Endodermal cell (in vitro differentiated cells): ENCODE data around the gene ZDHHC4. TPM values are rescaled to one million over a fixed set of nuclear protein-coding genes. Genes with fewer than 3 reads are reported as not detected.

Experiments used
- DNase-seq: peaks from one replicate; pipeline ENCODE4 v3.0.0-alpha.2; 2017
- H3K27ac ChIP-seq: 2 replicates; pipeline ENCODE4 v1.5.1; 2013; ENCODE audit warnings: mild to moderate bottlenecking, low read depth, low read length, moderate library complexity
- H3K27me3 ChIP-seq: 2 replicates; pipeline ENCODE4 v1.6.1; 2013; ENCODE audit warnings: mild to moderate bottlenecking, low read length, moderate library complexity; ENCODE audit not compliant: insufficient read depth, control insufficient read depth, poor library complexity, severe bottlenecking
- H3K36me3 ChIP-seq: 2 replicates; pipeline ENCODE4 v1.7.0; 2013; ENCODE audit warnings: mild to moderate bottlenecking, low read length, moderate library complexity; ENCODE audit not compliant: control insufficient read depth, insufficient read depth
- H3K4me1 ChIP-seq: one replicate; pipeline ENCODE4 v1.7.0; 2013; ENCODE audit warnings: low read length; ENCODE audit not compliant: control insufficient read depth, insufficient read depth
- H3K4me3 ChIP-seq: 2 replicates; pipeline ENCODE4 v1.5.1; 2013; ENCODE audit warnings: mild to moderate bottlenecking, low read length, moderate library complexity
- H3K9ac ChIP-seq: 2 replicates; pipeline ENCODE4 v1.6.1; 2013; ENCODE audit warnings: mild to moderate bottlenecking, low read length, moderate library complexity; ENCODE audit not compliant: poor library complexity, severe bottlenecking; ENCODE audit errors: extremely low read depth
- H3K9me3 ChIP-seq: 2 replicates; pipeline ENCODE4 v1.6.1; 2013; ENCODE audit warnings: mild to moderate bottlenecking, low read length, moderate library complexity; ENCODE audit not compliant: control insufficient read depth
- H3K27ac Mint-ChIP-seq: 2 replicates; pipeline ENCODE4 v1.8.0; 2020; ENCODE audit warnings: mixed read lengths
- H3K27me3 Mint-ChIP-seq: 2 replicates; pipeline ENCODE4 v1.8.0; 2021; ENCODE audit warnings: mild to moderate bottlenecking, mixed read lengths; ENCODE audit not compliant: insufficient read depth
- H3K36me3 Mint-ChIP-seq: 2 replicates; pipeline ENCODE4 v1.8.0; 2020; ENCODE audit warnings: low read depth, mixed read lengths
- H3K4me1 Mint-ChIP-seq: 2 replicates; pipeline ENCODE4 v1.8.0; 2020; ENCODE audit warnings: mixed read lengths
- H3K4me3 Mint-ChIP-seq: 2 replicates; pipeline ENCODE4 v1.8.0; 2020; ENCODE audit warnings: mild to moderate bottlenecking, moderate library complexity, mixed read lengths
- H3K9me3 Mint-ChIP-seq: 2 replicates; pipeline ENCODE4 v1.8.0; 2020; ENCODE audit warnings: mild to moderate bottlenecking, mixed read lengths
- WGBS, 2 experiments: methylation state at CpG; one replicate each; pipeline versions ENCODE4 v1.1.5 to v1.1.7; 2013; ENCODE audit warnings: missing lambda C conversion rate in 2 of 2, mixed read lengths in 1 of 2; ENCODE audit not compliant: insufficient coverage in 1 of 2, insufficient read length in 1 of 2; 5-methylcytosine and 5-hydroxymethylcytosine counted together
- total RNA-seq, 2 donors: library from RNA; stranded (reverse); fragmentation: NEBNext Ultra II Directional in 1 of 2; extraction: Animal tissue kit (Norgen Biotek cat#: 25700) in 1 of 2; gene quantifications; 2 replicates in 1 of 2; 3 replicates in 1 of 2; pipeline ENCODE4 v1.2.1, GENCODE V29; 2021
- TF ChIP-seq, protein P1 (sequence below): fragments of 200-600 bp; sonication (generic); conservative IDR thresholded peaks from 2 replicates; pipeline ENCODE4 v1.5.0; 2021; ENCODE audit warnings: antibody characterized with exemption, mild to moderate bottlenecking

ZDHHC4 gene
- total RNA-seq, 2 donors from 2014 or later, result 79.1 to 85.6 TPM

DNA sequence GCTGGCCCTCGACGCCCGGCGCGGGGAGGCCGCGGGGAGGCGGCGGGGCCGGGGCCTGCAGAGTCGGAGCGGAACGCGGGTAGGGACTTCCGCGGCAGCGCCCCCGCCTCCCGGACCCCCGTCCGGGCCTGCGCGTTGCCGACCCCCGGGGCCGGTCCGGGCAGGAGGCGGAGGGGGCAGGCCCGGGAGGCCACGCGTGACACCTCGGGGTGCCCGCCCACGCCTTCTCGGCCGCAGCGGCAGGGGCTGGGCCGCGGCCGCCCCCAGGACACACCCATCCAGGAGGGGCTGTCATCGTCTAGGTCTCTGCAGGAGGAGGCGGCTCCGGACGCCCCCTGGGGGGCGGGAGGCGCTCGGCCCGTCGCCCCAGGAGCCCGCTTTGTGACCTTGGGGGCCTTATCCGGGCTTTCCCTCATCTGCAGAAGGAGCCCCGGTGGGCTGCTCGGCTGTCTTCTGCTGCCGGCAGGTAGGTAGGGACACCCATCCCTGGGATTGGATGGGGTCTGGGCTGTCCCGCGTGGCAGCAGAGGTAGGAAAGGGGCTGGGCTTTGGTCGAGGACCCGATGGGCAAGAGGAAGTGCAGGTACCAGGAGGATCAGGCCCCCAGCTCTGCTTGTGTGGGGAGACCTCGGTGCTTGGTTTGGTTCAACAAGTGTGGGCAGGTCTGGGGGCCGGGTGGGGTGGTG, 60.4 kb downstream of the ZDHHC4 start:
- Histone ChIP-seq H3K27ac (no peak overlapping the region), H3K9ac (no peak overlapping the region), H3K4me1 (no peaks in the 10 kb centered on the region), H3K4me3 (peak overlapping the region; percentile 79), H3K36me3 (no peaks in the 10 kb centered on the region), H3K27me3 (no peaks in the 10 kb centered on the region), H3K9me3 (no peaks in the 10 kb centered on the region)
- H3K36me3 Mint-ChIP-seq, result peaks cover 26% of the 10 kb centered on the region
- 6 to 12% methylated on average over 12 to 60 of the region's 60 CpGs for WGBS, 2 experiments
- H3K4me3 Mint-ChIP-seq, result peak overlapping the region; percentile 65
- no peaks in the 10 kb centered on the region for H3K27me3 Mint-ChIP-seq
- H3K27ac Mint-ChIP-seq, result no peak overlapping the region
- TF ChIP-seq, protein P1, sequence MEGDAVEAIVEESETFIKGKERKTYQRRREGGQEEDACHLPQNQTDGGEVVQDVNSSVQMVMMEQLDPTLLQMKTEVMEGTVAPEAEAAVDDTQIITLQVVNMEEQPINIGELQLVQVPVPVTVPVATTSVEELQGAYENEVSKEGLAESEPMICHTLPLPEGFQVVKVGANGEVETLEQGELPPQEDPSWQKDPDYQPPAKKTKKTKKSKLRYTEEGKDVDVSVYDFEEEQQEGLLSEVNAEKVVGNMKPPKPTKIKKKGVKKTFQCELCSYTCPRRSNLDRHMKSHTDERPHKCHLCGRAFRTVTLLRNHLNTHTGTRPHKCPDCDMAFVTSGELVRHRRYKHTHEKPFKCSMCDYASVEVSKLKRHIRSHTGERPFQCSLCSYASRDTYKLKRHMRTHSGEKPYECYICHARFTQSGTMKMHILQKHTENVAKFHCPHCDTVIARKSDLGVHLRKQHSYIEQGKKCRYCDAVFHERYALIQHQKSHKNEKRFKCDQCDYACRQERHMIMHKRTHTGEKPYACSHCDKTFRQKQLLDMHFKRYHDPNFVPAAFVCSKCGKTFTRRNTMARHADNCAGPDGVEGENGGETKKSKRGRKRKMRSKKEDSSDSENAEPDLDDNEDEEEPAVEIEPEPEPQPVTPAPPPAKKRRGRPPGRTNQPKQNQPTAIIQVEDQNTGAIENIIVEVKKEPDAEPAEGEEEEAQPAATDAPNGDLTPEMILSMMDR, result peak; percentile 64
- H3K9me3 Mint-ChIP-seq, result no peaks in the 10 kb centered on the region
- peaks cover 18% of the 10 kb centered on the region for H3K4me1 Mint-ChIP-seq
- DNase-seq, result peak; percentile 78

Other genes starting within 250 kb of the ZDHHC4 start
- 10 to 100 TPM; 19.9 to 22.2 TPM for gene FAM220A, start 228.5 kb upstream of the ZDHHC4 start, total RNA-seq
- gene RAC1, start 202.9 kb upstream of the ZDHHC4 start, total RNA-seq, result 100 to 1,000 TPM; 236 to 238 TPM
- 10 to 100 TPM; 22.7 to 24.5 TPM for gene DAGLB, start 129.5 kb upstream of the ZDHHC4 start, total RNA-seq
- 100 to 1,000 TPM in 1 of 2 donors, 10 to 100 TPM in 1; 90.2 to 123 TPM for gene KDELR2, start 93.3 kb upstream of the ZDHHC4 start, total RNA-seq
- gene GRID2IP, start 26.0 kb upstream of the ZDHHC4 start, total RNA-seq, result 1 to 10 TPM; 2.4 to 4.9 TPM
- gene INTS15, start 12.6 kb downstream of the ZDHHC4 start, total RNA-seq, result 10 to 100 TPM; 34.4 to 38.0 TPM
- 10 to 100 TPM; 14.2 to 17.2 TPM for gene ZNF853, start 38.2 kb downstream of the ZDHHC4 start, total RNA-seq
- gene ZNF316, start 59.9 kb downstream of the ZDHHC4 start, total RNA-seq, result 10 to 100 TPM; 21.4 to 29.6 TPM
- 10 to 100 TPM; 24.2 to 29.4 TPM for gene ZNF12, start 129.5 kb downstream of the ZDHHC4 start, total RNA-seq
- under 1 TPM; 0.42 to 0.75 TPM for gene RSPH10B2, start 176.6 kb downstream of the ZDHHC4 start, total RNA-seq
- gene CCZ1B, start 248.8 kb downstream of the ZDHHC4 start, total RNA-seq, result 10 to 100 TPM; 84.7 to 93.7 TPM